ENCODE measurements around the gene STAP1.

The STAP1 gene

GRCh38 chr4:67556436-67556835 lies 2.1 kb upstream of the STAP1 start:
- no peak for DNase-seq (ENCODE audit: low read depth)

- DNase-seq (ENCODE audit: low read depth) = no peak
Measured at GRCh38 chr4:67565284-67565683, 6.8 kb downstream of the STAP1 start.

GRCh38 chr4:67566335-67566734 lies 7.8 kb downstream of the STAP1 start:
- no peak for DNase-seq (ENCODE audit: low read depth)

GRCh38 chr4:67568820-67569219 lies 10.3 kb downstream of the STAP1 start:
- DNase-seq (ENCODE audit: low read depth) = no peak

- DNase-seq (ENCODE audit: low read depth) = no peak
Measured at GRCh38 chr4:67570537-67570936, 12.0 kb downstream of the STAP1 start.

- DNase-seq (ENCODE audit: low read depth) = no peak
Measured at GRCh38 chr4:67571975-67572374, 13.4 kb downstream of the STAP1 start.

GRCh38 chr4:67573193-67573592 lies 14.7 kb downstream of the STAP1 start:
- no peak for DNase-seq (ENCODE audit: low read depth)

GRCh38 chr4:67575232-67576058 lies 16.9 kb downstream of the STAP1 start:
- DNase-seq (ENCODE audit: low read depth) = no peak

- DNase-seq (ENCODE audit: low read depth) = no peak
Measured at GRCh38 chr4:67576059-67576466, 17.5 kb downstream of the STAP1 start.

- DNase-seq (ENCODE audit: low read depth) = no peak
Measured at GRCh38 chr4:67576538-67576937, 18.0 kb downstream of the STAP1 start.

GRCh38 chr4:67580577-67580976 lies 22.1 kb downstream of the STAP1 start:
- no peak for DNase-seq (ENCODE audit: low read depth)

GRCh38 chr4:67581208-67581857 lies 22.8 kb downstream of the STAP1 start:
- no peak for DNase-seq (ENCODE audit: low read depth)

- DNase-seq (ENCODE audit: low read depth) = no peak
Measured at GRCh38 chr4:67581913-67582312, 23.4 kb downstream of the STAP1 start.

GRCh38 chr4:67584496-67584895 lies 26.0 kb downstream of the STAP1 start:
- DNase-seq (ENCODE audit: low read depth) = no peak

GRCh38 chr4:67587156-67587555 lies 28.6 kb downstream of the STAP1 start:
- DNase-seq (ENCODE audit: low read depth) = no peak

- no peak for DNase-seq (ENCODE audit: low read depth)
Measured at GRCh38 chr4:67593741-67594175, 35.2 kb downstream of the STAP1 start.

GRCh38 chr4:67603310-67604028 lies 44.9 kb downstream of the STAP1 start:
- DNase-seq (ENCODE audit: low read depth) = no peak

GRCh38 chr4:67604029-67604381 lies 45.5 kb downstream of the STAP1 start:
- no peak for DNase-seq (ENCODE audit: low read depth)

GRCh38 chr4:67604749-67605148 lies 46.2 kb downstream of the STAP1 start:
- no peak for DNase-seq (ENCODE audit: low read depth)

GRCh38 chr4:67608027-67608426 lies 49.5 kb downstream of the STAP1 start:
- DNase-seq (ENCODE audit: low read depth) = no peak

GRCh38 chr4:67614186-67614585 lies 55.7 kb downstream of the STAP1 start:
- DNase-seq (ENCODE audit: low read depth) = no peak

- no peak for DNase-seq (ENCODE audit: low read depth)
Measured at GRCh38 chr4:67615119-67615518, 56.6 kb downstream of the STAP1 start.

GRCh38 chr4:67616478-67616877 lies 58.0 kb downstream of the STAP1 start:
- no peak for DNase-seq (ENCODE audit: low read depth)

All from T follicular helper cell (primary cell).